WTC11 (cell line): ENCODE data around the gene NDUFS7. TPM values are rescaled to one million over a fixed set of nuclear protein-coding genes. Genes with fewer than 3 reads are reported as not detected.

Experiments used
- ATAC-seq: fragments of 200-7000 bp; cut with Tn5 transposase; 2 replicates; pipeline ENCODE4 v1.10.0; 2021; ENCODE audit warnings: mild to moderate bottlenecking, moderate library complexity
- CTCF ChIA-PET: fragments of 300-600 bp; sonication (Branson Sonifier 250); formaldehyde crosslinking; loops from one replicate; lab custom pipeline; 2021; ENCODE audit warnings: antibody characterized with exemption; lab: Charles Lee
- POLR2A ChIA-PET: fragments of 350-600 bp; sonication (Branson Sonifier 250); formaldehyde crosslinking; loops from one replicate; lab custom pipeline; 2021; ENCODE audit warnings: antibody characterized with exemption; lab: Charles Lee
- DNase-seq: peaks from one replicate; pipeline ENCODE4 v3.0.0; 2021; ENCODE audit warnings: low spot score
- H3K27ac Mint-ChIP-seq: 2 replicates; pipeline ENCODE4 v1.8.0; 2021; ENCODE audit warnings: mixed read lengths
- H3K27me3 Mint-ChIP-seq: 2 replicates; pipeline ENCODE4 v1.8.0; 2021; ENCODE audit warnings: low read depth, mild to moderate bottlenecking, moderate library complexity, mixed read lengths
- H3K36me3 Mint-ChIP-seq: 2 replicates; pipeline ENCODE4 v1.8.0; 2021; ENCODE audit warnings: mixed read lengths
- H3K4me1 Mint-ChIP-seq: 2 replicates; pipeline ENCODE4 v1.8.0; 2022; ENCODE audit warnings: mixed read lengths
- H3K4me3 Mint-ChIP-seq: 2 replicates; pipeline ENCODE4 v1.8.0; 2021; ENCODE audit warnings: mild to moderate bottlenecking, moderate library complexity, mixed read lengths
- H3K9me3 Mint-ChIP-seq: 2 replicates; pipeline ENCODE4 v1.8.0; 2021; ENCODE audit warnings: mixed read lengths
- CTCF ChIP-seq: fragments of 200-600 bp; IDR thresholded peaks from 2 replicates; pipeline ENCODE4 v1.8.0; 2022; ENCODE audit warnings: antibody characterized with exemption
- ETV6 ChIP-seq: sonication (generic); formaldehyde crosslinking; IDR thresholded peaks from 2 replicates; pipeline ENCODE4 v1.8.1; 2022; ENCODE audit warnings: mild to moderate bottlenecking, missing genetic modification reagents
- FOXP4 ChIP-seq: sonication (generic); formaldehyde crosslinking; IDR thresholded peaks from 2 replicates; pipeline ENCODE4 v1.8.0; 2022; ENCODE audit warnings: mild to moderate bottlenecking, missing genetic modification reagents
- JUN ChIP-seq: sonication (generic); formaldehyde crosslinking; IDR thresholded peaks from 2 replicates; pipeline ENCODE4 v1.8.0; 2023; ENCODE audit warnings: mild to moderate bottlenecking, missing genetic modification reagents
- MXD4 ChIP-seq: fragments of 250-450 bp; sonication (Bioruptor Pico); IDR thresholded peaks from 2 replicates; pipeline ENCODE4 v1.8.0; 2021; ENCODE audit warnings: mild to moderate bottlenecking, moderate library complexity, borderline replicate concordance
- MYBL2 ChIP-seq: sonication (generic); formaldehyde crosslinking; IDR thresholded peaks from 2 replicates; pipeline ENCODE4 v1.8.1; 2023; ENCODE audit warnings: mild to moderate bottlenecking, moderate library complexity, missing genetic modification reagents
- NR3C1 ChIP-seq: sonication (generic); formaldehyde crosslinking; conservative IDR thresholded peaks from 2 replicates; pipeline ENCODE4 v1.8.1; 2023; ENCODE audit warnings: low read depth, mild to moderate bottlenecking, missing genetic modification reagents
- OVOL2 ChIP-seq: fragments of 250-450 bp; sonication (Bioruptor Pico); IDR thresholded peaks from 2 replicates; pipeline ENCODE4 v1.9.0; 2021; ENCODE audit warnings: mild to moderate bottlenecking, borderline replicate concordance
- SMAD3 ChIP-seq: sonication (generic); formaldehyde crosslinking; IDR thresholded peaks from 2 replicates; pipeline ENCODE4 v1.8.0; 2022; ENCODE audit warnings: missing genetic modification reagents, mild to moderate bottlenecking, borderline replicate concordance
- SOX15 ChIP-seq: fragments of 250-450 bp; sonication (Bioruptor Pico); IDR thresholded peaks from 2 replicates; pipeline ENCODE4 v1.9.0; 2021; ENCODE audit warnings: mild to moderate bottlenecking
- ZNF281 ChIP-seq: sonication (generic); formaldehyde crosslinking; IDR thresholded peaks from 2 replicates; pipeline ENCODE4 v1.8.0; 2023; ENCODE audit warnings: mild to moderate bottlenecking, missing genetic modification reagents
- ZNF416 ChIP-seq: fragments of 250-450 bp; sonication (Bioruptor Pico); IDR thresholded peaks from 2 replicates; pipeline ENCODE4 v1.9.0; 2021; ENCODE audit warnings: mild to moderate bottlenecking, inconsistent platforms
- ZNF671 ChIP-seq: fragments of 250-450 bp; sonication (Bioruptor Pico); IDR thresholded peaks from 2 replicates; pipeline ENCODE4 v1.8.0; 2021; ENCODE audit warnings: mild to moderate bottlenecking
- total RNA-seq: library from RNA; stranded (reverse); gene quantifications from 3 replicates; pipeline ENCODE4 v1.2.3, GENCODE V29; 2021
- TF ChIP-seq, protein P1 (sequence below): sonication (generic); formaldehyde crosslinking; IDR thresholded peaks from 2 replicates; pipeline ENCODE4 v1.8.0; 2022; ENCODE audit warnings: mild to moderate bottlenecking, missing genetic modification reagents
- TF ChIP-seq, protein P2 (sequence below): fragments of 250-450 bp; sonication (Bioruptor Pico); IDR thresholded peaks from 2 replicates; pipeline ENCODE4 v1.9.0; 2021; ENCODE audit warnings: mild to moderate bottlenecking
- TF ChIP-seq, protein P3 (sequence below): sonication (generic); formaldehyde crosslinking; IDR thresholded peaks from 2 replicates; pipeline ENCODE4 v1.8.1; 2022; ENCODE audit warnings: low read depth, mild to moderate bottlenecking, moderate library complexity, missing genetic modification reagents, borderline replicate concordance
- TF ChIP-seq, protein P4 (sequence below): fragments of 250-450 bp; sonication (Bioruptor Pico); conservative IDR thresholded peaks from 2 replicates; pipeline ENCODE4 v1.9.0; 2021; ENCODE audit warnings: mild to moderate bottlenecking
- TF ChIP-seq, protein P5 (sequence below): sonication (generic); formaldehyde crosslinking; conservative IDR thresholded peaks from 2 replicates; pipeline ENCODE4 v1.8.1; 2023; ENCODE audit warnings: mild to moderate bottlenecking, low read depth, missing genetic modification reagents, moderate library complexity

Gene NDUFS7
- total RNA-seq, 1 experiment from 2014 or later, result 136 TPM

- TF ChIP-seq, protein P1, sequence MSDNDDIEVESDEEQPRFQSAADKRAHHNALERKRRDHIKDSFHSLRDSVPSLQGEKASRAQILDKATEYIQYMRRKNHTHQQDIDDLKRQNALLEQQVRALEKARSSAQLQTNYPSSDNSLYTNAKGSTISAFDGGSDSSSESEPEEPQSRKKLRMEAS (CRISPR knock-in tag), result no peak
- TF ChIP-seq SOX15 (CRISPR knock-in tag) (no peak), ETV6 (CRISPR knock-in tag) (no peak)
- TF ChIP-seq, all 79 proteins: peak for 0
Measured at GRCh38 chr19:1423436-1424191, 39.9 kb downstream of the NDUFS7 start (continued).

DNA sequence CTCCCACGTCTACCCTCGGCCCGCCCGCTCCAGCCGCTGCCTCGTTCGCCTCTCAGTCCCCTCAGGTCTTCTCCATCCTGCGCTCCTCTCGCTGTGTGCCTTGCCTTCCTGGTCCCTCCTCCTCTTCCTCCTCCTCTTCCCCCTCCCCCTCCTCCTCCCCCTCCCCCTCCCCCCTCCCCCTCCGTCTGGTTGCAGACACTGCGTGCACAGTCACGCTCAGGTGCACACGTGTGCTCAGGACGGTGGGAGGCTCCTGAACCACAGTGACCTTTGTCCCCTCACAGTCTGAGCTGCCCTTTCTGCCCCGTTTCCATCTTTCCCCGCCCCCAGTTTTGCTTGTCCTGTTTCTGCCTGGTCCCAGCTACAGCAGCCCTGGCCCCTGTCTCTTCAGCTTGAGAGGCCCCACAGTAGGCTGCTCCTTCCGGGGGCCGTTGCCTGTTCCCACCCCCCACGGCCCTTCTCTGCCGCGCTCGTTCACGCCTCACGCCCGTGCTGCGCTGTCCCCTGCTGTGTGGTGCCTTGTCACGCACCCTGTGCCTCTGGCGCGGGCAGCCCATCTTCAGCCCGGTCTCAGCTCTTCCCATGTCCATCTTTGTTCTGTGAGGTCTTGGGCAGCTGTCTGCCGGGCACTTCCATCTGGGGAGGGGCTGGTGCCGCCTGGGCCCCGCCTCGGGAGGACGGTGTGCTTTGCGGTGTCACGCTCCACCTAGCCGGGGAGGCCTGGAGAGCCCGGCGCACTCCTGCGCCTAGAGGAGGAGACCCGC lies 40.7 kb downstream of the NDUFS7 start:
- H3K9me3 Mint-ChIP-seq, result no peaks in the 10 kb centered on the region
- no peaks in the 10 kb centered on the region for H3K27me3 Mint-ChIP-seq
- H3K4me3 Mint-ChIP-seq, result no peak overlapping the region
- H3K4me1 Mint-ChIP-seq, result peaks cover 8% of the 10 kb centered on the region
- POLR2A ChIA-PET, result no interaction called here
- DNase-seq, result no peak
- CTCF ChIA-PET, result no interaction called here
- H3K36me3 Mint-ChIP-seq, result peaks cover 46% of the 10 kb centered on the region
- no peak overlapping the region for H3K27ac Mint-ChIP-seq
- no peak for ATAC-seq
- TF ChIP-seq OVOL2, result no peak
- TF ChIP-seq, protein P2, sequence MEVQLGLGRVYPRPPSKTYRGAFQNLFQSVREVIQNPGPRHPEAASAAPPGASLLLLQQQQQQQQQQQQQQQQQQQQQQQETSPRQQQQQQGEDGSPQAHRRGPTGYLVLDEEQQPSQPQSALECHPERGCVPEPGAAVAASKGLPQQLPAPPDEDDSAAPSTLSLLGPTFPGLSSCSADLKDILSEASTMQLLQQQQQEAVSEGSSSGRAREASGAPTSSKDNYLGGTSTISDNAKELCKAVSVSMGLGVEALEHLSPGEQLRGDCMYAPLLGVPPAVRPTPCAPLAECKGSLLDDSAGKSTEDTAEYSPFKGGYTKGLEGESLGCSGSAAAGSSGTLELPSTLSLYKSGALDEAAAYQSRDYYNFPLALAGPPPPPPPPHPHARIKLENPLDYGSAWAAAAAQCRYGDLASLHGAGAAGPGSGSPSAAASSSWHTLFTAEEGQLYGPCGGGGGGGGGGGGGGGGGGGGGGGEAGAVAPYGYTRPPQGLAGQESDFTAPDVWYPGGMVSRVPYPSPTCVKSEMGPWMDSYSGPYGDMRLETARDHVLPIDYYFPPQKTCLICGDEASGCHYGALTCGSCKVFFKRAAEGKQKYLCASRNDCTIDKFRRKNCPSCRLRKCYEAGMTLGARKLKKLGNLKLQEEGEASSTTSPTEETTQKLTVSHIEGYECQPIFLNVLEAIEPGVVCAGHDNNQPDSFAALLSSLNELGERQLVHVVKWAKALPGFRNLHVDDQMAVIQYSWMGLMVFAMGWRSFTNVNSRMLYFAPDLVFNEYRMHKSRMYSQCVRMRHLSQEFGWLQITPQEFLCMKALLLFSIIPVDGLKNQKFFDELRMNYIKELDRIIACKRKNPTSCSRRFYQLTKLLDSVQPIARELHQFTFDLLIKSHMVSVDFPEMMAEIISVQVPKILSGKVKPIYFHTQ (CRISPR knock-in tag), result no peak
- no peak for TF ChIP-seq FOXP4 (CRISPR knock-in tag)
- no peak for TF ChIP-seq SMAD3
- no peak for TF ChIP-seq NR3C1 (CRISPR knock-in tag)
- no peak for TF ChIP-seq MXD4
- TF ChIP-seq JUN, result no peak
- no peak for TF ChIP-seq ZNF671
- no peak for TF ChIP-seq ZNF281 (CRISPR knock-in tag)
- TF ChIP-seq MYBL2, result no peak
- TF ChIP-seq ZNF416 (CRISPR knock-in tag), result no peak
- TF ChIP-seq, protein P3, sequence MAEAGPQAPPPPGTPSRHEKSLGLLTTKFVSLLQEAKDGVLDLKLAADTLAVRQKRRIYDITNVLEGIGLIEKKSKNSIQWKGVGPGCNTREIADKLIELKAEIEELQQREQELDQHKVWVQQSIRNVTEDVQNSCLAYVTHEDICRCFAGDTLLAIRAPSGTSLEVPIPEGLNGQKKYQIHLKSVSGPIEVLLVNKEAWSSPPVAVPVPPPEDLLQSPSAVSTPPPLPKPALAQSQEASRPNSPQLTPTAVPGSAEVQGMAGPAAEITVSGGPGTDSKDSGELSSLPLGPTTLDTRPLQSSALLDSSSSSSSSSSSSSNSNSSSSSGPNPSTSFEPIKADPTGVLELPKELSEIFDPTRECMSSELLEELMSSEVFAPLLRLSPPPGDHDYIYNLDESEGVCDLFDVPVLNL (CRISPR knock-in tag), result no peak
- TF ChIP-seq CTCF, result no peak
- TF ChIP-seq, protein P4, sequence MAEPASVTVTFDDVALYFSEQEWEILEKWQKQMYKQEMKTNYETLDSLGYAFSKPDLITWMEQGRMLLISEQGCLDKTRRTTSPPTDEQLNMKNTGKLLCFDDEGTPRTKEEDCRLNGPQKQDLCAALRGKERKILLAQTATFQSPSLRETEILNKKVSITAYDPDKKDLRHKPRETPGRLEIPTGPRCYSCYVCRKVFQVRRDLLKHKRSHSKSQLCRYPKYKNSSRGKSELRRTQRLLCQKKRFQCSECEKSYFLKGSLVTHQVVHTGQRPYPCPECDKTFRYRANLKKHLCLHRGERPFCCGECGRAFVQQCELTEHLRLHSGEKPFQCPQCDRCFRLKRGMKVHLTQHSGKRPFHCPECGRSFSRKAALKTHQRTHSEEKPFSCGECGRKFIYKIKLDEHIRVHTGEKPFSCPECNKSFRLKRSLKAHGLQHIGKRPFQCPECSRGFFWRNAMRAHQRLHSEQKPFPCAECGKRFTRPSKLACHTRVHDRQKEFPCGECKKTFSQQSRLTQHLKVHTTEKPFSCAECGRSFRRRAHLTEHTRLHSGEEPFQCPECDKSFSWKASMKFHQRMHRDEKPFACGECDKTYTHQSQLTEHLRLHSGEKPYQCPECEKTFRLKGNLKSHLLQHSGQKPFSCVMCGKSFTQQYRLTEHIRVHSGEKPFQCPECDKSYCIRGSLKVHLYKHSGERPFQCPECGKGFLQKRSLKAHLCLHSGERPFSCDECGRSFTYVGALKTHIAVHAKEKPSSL (CRISPR knock-in tag), result no peak
- TF ChIP-seq, protein P5, sequence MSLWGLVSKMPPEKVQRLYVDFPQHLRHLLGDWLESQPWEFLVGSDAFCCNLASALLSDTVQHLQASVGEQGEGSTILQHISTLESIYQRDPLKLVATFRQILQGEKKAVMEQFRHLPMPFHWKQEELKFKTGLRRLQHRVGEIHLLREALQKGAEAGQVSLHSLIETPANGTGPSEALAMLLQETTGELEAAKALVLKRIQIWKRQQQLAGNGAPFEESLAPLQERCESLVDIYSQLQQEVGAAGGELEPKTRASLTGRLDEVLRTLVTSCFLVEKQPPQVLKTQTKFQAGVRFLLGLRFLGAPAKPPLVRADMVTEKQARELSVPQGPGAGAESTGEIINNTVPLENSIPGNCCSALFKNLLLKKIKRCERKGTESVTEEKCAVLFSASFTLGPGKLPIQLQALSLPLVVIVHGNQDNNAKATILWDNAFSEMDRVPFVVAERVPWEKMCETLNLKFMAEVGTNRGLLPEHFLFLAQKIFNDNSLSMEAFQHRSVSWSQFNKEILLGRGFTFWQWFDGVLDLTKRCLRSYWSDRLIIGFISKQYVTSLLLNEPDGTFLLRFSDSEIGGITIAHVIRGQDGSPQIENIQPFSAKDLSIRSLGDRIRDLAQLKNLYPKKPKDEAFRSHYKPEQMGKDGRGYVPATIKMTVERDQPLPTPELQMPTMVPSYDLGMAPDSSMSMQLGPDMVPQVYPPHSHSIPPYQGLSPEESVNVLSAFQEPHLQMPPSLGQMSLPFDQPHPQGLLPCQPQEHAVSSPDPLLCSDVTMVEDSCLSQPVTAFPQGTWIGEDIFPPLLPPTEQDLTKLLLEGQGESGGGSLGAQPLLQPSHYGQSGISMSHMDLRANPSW (CRISPR knock-in tag), result no peak
